Measurements from ENCODE around the gene EIF2S1. TPM values are rescaled to one million over a fixed set of nuclear protein-coding genes. Genes with fewer than 3 reads are reported as not detected.

The EIF2S1 gene
- total RNA-seq, 1 donor from 2014 or later: 356 TPM

DNA sequence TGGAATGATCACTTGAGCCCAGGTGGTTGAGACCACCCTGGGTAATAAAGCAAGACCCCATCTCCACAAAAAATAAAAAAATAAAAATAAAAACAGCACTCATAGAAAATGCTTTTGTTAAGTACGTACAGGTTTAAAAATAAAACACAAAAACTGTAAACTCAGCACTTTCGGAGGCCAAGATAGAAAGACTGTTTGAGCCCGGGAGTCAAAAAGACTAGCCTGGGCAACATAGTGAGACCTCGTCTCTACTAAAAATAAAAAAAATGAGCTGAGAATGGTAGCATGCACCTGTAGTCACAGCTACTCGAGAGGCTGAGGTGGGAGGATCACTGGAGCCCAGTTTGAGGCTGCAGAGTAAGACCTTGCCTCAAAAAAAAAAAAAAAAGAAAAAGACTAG, 8.1 kb upstream of the EIF2S1 start:
- TF ChIP-seq, protein P1, sequence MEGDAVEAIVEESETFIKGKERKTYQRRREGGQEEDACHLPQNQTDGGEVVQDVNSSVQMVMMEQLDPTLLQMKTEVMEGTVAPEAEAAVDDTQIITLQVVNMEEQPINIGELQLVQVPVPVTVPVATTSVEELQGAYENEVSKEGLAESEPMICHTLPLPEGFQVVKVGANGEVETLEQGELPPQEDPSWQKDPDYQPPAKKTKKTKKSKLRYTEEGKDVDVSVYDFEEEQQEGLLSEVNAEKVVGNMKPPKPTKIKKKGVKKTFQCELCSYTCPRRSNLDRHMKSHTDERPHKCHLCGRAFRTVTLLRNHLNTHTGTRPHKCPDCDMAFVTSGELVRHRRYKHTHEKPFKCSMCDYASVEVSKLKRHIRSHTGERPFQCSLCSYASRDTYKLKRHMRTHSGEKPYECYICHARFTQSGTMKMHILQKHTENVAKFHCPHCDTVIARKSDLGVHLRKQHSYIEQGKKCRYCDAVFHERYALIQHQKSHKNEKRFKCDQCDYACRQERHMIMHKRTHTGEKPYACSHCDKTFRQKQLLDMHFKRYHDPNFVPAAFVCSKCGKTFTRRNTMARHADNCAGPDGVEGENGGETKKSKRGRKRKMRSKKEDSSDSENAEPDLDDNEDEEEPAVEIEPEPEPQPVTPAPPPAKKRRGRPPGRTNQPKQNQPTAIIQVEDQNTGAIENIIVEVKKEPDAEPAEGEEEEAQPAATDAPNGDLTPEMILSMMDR (IDR thresholded peaks at IDR 0.05; ENCODE audit: insufficient read depth, low read length, severe bottlenecking): no peak
- peaks cover 9% of the 10 kb centered on the region for H3K36me3 ChIP-seq (ENCODE audit: control insufficient read depth, insufficient read depth, low read length)
- no peaks in the 10 kb centered on the region for H3K27me3 ChIP-seq (ENCODE audit: control insufficient read depth, insufficient read depth, low read length)
- FAIRE-seq (no peak), DNase-seq (ENCODE audit: low read depth) (no peak)
- no peak overlapping the region for H3K4me3 ChIP-seq (ENCODE audit: low read depth, low read length)

DNA sequence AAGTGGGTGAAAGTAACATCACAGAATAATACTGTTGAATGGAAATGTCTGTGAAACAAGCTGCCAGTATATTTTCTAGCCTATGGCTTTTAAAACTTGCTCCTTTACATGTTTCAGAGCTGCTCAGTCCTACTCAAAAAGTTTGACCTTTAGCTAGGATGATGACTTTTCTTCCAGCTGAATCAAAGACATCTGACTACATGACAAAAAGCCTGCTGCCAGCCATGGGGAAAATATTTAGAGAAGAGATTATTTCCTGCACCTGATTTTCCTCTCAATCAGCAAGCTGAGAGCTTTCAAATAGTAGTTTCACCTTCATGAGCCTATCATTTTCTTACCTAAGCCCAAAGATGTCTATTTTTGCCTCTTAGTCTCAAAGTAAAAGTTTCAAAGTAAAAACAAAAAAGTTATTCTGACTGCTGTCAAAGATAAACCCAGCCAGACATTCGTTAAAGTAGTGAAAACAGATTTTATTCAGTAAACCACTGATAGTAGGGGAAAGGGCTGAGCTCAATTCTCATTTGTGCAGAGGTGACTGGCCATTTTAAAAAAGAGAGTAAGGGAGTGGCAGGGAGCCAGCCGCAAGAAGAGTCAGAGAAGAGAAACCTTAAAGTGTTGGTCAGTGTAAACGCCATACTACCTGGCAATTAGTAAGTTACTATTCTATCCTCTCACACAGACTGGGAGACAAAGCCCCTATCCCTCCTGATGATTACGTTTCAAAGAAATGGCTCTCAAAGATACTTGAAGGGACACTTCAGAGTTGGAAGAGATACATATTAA, 2.8 kb upstream of the EIF2S1 start:
- FAIRE-seq: no peak
- peaks cover 4% of the 10 kb centered on the region for H3K36me3 ChIP-seq (ENCODE audit: control insufficient read depth, insufficient read depth, low read length)
- peak overlapping the region; percentile 7 for H3K4me3 ChIP-seq (ENCODE audit: low read depth, low read length)
- TF ChIP-seq, protein P1 (IDR thresholded peaks at IDR 0.05; ENCODE audit: insufficient read depth, low read length, severe bottlenecking): no peak
- H3K27me3 ChIP-seq (ENCODE audit: control insufficient read depth, insufficient read depth, low read length): no peaks in the 10 kb centered on the region
- no peak for DNase-seq (ENCODE audit: low read depth)

DNA sequence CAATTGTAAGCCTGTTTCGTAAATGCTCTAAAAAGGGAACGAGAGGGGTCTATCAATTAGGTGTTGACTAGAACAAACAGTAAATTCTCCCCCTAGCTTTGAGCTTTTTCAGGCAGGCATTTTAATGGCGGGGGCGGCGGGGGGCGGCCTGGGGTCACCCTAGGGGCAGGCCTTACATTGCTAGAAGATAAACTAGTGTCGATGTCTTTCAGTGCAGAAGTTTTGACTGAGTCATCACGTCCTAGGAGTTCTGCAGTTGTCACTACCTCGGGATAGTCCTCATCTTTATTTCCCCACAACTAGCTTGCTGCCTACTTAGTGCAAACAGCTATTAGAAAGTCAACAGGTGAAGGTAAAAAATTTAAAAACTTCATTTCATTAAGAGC, 2.2 kb upstream of the EIF2S1 start:
- peak overlapping the region; percentile 7 for H3K4me3 ChIP-seq (ENCODE audit: low read depth, low read length)

DNA sequence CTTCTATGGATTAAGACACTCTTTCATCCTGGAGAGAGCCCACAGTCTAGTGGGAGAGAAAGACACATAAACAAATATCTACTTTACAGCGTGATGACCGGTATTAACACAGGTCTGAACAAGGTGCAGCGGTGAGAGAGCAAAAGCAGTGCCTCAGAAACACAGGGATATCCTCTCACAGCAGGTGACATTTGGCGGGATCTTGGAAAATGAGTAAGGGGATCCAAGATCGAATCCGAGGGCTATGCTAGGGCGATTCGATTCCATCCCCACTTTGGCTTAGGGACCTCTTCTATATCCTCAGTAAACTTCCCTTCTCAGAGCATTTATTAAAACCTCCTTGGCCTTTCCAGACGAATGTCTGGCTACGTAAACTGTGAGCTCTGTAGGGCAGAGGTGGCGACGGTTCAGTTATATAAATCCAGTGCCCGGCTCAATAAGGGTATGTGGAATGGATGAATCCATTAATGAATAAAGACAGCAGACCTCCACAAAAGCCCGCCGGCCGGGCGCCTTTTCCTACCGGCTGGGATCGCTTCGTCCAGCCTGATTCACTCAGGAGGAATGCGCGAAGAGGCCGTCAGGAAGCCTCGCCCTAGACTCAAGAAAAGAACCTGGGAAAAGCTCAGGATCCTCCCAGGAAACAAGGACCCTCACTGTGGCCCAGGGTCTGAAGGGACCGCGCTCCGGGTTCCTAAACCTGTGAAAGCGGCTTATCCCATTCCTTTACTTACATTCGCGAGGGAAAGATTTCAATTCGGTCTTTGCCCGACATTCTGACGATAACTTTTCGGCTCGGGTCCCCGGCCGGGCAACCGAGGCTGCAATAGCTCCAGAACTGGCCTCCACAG, 979 bp upstream of the EIF2S1 start:
- no peaks in the 10 kb centered on the region for H3K27me3 ChIP-seq (ENCODE audit: control insufficient read depth, insufficient read depth, low read length)
- TF ChIP-seq, protein P1 (IDR thresholded peaks at IDR 0.05; ENCODE audit: insufficient read depth, low read length, severe bottlenecking): no peak
- peak overlapping the region; percentile 64 for H3K4me3 ChIP-seq (ENCODE audit: low read depth, low read length)
- peaks cover 3% of the 10 kb centered on the region for H3K36me3 ChIP-seq (ENCODE audit: control insufficient read depth, insufficient read depth, low read length)
- FAIRE-seq (no peak), DNase-seq (ENCODE audit: low read depth) (peak; percentile 61)

More for the DNA sequence above, 2.2 kb upstream of the EIF2S1 start:
- DNase-seq (ENCODE audit: low read depth) (peak; percentile 45), FAIRE-seq (no peak)
- TF ChIP-seq, protein P1 (IDR thresholded peaks at IDR 0.05; ENCODE audit: insufficient read depth, low read length, severe bottlenecking): no peak
- H3K27me3 ChIP-seq (ENCODE audit: control insufficient read depth, insufficient read depth, low read length): no peaks in the 10 kb centered on the region
- H3K36me3 ChIP-seq (ENCODE audit: control insufficient read depth, insufficient read depth, low read length): peaks cover 5% of the 10 kb centered on the region

DNA sequence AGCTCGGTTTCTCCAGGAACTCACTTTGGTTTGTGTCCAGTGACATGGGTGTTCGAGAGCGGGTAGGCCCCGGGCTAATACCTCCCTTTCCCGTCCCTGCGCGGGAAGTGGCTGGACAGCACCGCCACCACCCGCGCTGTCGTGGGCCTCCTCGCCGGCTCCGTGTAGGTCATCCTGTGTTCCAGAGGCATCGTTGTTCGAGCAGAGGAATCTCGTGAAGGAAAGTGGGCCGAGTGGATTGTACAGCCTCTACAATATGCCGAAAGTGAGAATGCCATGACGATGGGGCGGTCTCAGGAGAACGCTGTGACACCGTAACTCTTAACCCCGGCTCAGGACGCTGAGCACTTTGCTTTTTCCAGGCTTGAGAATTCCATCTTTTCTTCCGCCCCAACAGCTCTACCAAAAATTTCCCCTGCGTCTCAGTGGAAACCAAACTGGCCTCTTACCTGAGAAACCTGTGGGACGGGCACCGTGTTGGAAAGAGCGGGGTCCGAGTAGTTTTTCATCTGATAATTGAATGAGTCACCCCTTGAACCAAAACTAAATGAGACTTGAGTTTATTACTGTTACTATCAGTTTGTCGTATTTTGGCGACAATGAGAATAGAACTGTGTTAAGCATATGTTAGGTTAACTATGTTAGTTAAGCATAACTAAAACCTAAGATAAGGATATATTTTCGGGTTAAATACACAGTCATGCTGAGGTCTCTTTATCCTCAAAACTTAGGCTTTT, 510 bp downstream of the EIF2S1 start:
- Histone ChIP-seq H3K36me3 (ENCODE audit: control insufficient read depth, insufficient read depth, low read length) (peaks cover 4% of the 10 kb centered on the region), H3K4me3 (ENCODE audit: low read depth, low read length) (peak overlapping the region; percentile 64), H3K27me3 (ENCODE audit: control insufficient read depth, insufficient read depth, low read length) (no peaks in the 10 kb centered on the region)
- no peak for FAIRE-seq
- no peak for DNase-seq (ENCODE audit: low read depth)
- TF ChIP-seq, protein P1 (IDR thresholded peaks at IDR 0.05; ENCODE audit: insufficient read depth, low read length, severe bottlenecking): no peak

All from bronchial epithelial cell (primary cell).